Hepatic stellate cell (primary cell): ENCODE results near the gene NKAIN2.

ENCODE experiments used
- DNase-seq: peaks from one replicate; pipeline ENCODE4 v3.0.0; 2011; ENCODE audit warnings: low spot score

NKAIN2 gene

DNA sequence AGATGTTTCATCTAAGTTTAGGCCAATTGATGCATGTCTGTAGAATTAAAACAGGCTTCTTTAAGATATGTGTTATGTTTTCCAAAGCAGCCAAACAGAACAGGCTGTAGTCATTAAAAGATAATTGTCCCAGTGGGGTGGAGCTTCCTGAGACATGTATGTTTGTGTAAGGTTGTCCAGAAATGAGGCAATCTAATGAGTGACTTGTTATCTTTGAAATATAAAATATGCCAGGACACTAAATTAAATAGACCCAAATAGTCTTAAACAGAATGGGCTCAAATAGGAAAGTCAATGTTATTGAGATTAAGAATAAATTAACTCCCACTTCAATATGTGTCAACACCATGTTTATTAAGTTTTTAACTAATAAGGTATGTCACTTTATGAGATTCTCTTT lies 953.9 kb downstream of the NKAIN2 start:
- DNase-seq, result no peak

DNA sequence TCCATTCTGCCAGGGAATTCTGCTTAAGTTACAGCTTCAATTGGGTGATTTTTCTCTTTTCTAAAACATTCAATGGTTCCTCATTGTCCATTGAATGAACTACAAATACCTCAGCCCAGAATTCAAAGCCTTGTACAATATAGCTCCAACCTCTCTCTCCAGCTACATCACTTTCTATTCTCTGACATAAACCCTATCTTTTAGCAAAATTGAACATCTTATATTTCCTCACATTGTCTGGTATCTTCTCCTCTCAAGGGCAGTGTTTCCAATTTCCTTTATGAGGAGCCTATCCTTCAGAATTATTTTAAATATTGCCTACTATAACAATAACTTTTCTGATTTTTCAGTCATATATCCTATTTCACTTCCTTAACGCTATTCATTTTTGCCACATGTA lies 955.0 kb downstream of the NKAIN2 start:
- DNase-seq, result no peak

DNA sequence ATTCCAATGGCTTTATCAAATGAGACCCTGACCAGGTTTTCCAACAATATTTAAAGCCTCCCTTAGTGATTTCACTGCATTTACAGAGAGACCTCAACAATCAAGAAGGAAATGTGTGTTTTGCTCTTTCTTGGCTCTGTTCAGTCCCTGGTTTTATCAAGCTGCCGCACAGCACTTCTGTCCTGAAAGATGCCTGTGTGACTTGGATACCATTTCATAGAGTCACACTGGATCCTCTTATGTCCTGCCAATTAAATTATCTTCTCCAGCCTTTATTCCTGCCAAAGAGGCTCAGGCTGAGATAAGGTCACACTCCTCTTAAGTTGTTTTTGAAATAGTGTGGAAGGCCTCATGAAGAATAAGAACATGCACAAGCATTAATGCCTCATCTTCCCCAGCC lies 961.6 kb downstream of the NKAIN2 start:
- no peak for DNase-seq

DNA sequence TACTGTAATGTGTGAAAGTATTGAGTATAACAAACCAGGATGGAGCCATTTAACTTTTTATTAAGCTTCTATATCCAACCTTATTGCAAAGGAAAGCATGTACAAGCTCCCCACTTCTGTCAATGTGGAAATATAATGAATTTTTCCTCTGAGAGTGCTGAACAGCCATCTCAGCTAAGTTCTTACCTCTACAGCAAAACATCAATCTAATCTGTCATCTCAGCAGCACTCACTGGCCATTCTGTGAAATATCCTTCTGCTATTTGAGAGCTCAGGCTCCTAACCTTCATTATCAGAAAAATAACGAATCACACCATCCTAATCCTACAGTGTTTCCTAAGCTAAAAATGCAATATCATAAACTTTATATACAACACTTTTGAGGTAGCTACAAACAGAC lies 964.6 kb downstream of the NKAIN2 start:
- no peak for DNase-seq

DNA sequence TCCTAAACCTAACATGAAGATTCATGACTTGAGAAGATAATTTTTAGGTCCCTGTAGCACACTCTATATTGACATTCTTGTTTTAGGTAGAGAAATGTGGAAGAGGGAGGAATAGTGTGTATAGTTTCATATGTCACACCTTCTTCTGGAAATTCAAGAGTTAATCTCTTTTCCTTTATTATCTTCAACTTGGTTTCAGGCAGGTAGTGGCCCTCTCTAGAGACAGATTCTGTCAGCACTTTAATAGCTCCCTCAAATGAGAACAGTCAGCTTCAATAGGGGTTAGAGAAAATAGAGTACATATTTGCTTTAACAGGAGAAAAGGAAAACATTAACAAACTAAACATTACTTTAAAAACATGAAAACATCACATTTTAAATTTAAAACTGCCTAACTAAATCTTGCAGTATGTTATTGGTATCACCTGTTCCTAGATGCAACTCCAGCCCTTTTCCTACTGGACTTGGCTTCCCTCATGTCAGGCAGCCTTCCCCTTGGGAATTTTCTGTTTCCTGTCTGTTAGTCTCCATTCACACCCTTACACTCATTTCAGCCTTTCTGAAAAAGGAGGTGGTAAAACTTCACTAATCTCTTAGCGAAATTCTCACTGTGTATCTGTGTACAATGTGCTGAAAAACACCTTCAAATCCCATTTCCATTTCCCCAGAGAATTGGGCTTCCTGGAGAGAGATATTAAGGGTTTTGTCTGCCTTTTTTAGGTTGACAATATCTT lies 966.3 kb downstream of the NKAIN2 start:
- no peak for DNase-seq

DNA sequence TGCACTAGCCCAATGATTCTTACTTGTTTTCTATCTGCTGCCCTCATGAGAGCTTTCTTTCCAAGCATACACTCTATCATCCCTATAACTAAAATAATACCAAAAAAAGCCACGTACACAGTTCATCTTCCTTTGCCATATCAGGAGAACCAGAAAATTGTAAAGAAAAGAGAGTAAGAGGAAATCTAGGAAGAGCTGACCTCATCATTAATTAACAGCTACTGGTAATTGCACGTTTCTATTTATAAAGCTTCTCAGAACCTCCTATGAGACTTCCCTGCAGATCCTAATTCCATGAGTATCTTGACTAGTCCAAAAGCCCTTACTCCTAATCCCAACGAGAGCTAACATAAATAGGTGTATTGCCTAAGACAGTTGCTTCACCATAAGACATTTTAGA lies 967.1 kb downstream of the NKAIN2 start:
- DNase-seq, result no peak

DNA sequence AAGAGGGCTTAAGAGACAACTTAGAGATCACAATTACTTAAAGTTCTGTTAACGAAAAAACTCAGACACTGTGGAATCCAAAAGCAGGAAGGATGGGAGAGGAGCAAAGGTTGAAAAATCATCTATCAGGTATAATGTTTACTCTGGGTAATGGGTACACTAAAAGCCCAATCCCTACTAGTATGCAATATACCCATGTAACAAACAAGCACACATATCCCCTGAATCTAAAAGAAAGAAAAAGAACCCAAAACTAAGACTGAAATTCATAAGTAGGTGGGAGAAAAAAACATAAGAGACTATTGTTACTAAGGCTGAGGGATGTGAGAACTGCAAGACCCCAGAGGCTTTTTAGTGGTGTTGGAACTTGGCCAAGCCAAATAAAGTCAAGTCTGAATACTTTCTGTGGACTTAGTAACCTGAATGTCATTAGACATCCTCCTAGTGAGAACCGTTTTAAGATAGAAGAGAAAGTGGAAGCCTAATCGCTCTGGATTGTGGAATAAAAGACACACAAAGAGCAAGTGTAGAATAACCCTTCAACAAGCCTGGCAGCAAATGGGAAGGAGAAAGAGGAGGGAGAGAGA lies 969.2 kb downstream of the NKAIN2 start:
- no peak for DNase-seq

DNA sequence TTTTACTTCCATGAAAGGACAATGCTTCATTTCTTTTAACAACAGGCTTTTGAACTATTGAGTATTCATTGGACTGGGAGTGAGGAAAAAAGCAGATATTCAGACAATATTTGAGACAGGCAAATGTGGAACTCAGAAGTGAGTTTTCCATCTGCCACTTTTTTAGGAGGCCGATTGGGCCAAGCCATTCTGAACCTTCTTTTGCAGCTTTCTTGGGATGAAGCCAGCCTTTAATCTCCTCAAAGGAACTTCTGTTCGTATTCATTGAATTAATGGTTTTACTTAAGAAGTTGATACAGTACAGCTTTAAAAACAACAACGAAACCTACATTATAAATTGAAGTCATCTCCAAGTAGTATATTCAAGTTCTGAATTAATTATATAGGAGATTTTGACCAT lies 971.5 kb downstream of the NKAIN2 start:
- DNase-seq, result no peak

DNA sequence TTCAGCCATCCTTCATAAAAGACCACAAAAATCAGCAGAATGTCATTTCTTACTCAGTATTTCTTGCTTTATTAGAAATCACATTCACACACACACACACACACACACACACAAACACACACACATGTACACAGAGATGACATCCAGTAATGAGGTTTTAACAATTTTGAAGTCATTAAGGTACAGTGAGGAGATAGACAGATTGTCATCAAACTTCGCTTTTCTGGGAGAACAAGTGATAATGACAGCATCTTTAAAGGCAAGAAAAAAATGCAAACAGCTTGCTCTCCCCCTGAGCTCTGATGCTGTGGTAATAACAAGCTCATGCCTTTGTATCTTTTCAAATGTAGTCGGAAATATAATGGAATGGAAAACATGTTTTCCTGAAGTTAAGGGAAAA lies 974.2 kb downstream of the NKAIN2 start:
- no peak for DNase-seq

DNA sequence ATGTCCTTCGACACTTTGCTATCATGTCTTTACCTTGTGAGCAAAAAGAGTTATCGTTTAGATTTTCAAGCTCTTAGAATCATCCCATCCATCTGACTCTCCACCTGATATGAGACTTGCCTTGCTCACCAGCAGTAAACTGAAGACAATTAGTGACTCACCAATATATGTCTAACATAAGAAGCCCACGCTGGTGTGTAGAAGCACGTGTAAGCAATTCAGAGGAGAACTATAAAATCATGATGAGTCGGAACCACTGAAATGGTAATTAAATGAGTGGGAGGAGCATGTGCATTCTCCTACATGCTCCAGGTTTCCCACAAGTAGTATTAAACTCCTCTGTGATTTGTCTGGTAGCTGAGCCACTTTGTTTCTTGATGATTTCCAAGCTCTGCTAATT lies 977.0 kb downstream of the NKAIN2 start:
- no peak for DNase-seq

DNA sequence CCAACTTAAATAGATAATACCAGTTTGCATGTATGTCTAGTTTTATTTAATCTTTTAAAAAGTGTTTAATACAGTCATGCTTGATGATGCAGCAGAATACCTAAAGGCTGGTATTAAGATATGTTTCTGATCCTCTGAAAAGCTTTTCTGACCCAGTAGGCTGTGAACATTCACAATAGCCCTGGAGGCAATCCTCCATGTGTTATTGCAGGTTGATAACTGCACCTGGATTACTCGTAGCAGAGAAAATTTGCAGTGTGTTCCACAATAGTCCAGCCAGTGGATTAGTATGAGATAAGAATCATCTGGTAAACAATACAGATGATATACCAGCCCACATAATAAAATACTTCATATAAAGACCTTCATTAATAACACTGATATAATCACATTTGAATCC lies 979.7 kb downstream of the NKAIN2 start:
- DNase-seq, result no peak

DNA sequence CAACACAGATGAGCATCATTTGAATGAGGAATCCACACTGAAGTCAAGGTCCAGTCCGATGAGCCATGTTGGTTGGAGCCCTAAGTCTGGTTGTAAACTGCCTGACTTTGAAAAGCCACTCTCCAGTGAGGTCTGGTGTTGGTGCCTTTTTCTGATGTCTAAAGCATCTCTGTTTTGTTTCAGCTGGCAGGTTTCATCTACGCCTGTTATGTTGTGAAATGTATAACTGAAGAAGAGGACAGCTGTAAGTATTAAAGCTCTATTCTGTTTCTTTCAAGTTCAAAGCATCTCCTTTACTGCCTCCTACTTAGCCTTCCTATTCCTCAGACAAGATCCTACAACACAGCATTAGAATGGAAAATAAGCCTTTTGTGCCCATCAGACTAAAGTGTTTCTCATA lies 987.5 kb downstream of the NKAIN2 start:
- DNase-seq, result no peak

DNA sequence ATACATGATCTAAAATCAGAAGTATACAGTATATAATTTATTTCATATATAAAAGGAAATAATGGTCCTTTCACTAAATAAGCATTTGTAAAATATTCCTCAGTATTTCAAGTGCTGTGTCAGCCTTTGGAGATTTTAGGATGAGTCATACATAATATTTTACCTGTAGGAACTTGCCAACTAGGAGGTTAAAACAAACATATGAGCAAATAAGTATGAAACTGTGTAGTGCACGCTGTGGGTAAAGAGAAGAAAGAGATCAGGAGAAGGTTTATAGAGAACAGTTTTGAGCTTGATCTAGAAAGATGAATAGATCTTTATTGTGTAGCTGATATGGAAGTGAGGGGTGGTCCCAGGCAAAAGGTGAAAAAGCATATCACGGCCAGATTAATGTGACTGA lies 988.7 kb downstream of the NKAIN2 start:
- no peak for DNase-seq

DNA sequence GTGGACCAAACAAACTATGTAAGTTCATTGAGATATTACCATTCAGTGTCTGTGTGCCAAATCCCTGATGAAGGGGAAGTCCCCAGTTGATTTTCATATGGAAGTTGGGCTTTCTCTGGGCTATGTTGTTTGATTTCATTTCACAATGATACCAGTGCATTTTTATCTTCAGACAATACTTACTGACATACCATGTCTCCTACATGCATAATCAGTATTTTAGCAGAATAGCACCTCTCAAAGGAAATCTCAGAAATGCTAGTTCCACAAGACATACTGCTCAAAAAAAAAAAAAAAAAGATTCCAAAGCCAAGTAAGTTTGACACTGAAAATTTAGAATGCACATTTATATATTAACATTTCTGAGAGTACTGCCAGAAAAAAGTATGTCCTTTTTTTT lies 989.7 kb downstream of the NKAIN2 start:
- DNase-seq, result no peak

DNA sequence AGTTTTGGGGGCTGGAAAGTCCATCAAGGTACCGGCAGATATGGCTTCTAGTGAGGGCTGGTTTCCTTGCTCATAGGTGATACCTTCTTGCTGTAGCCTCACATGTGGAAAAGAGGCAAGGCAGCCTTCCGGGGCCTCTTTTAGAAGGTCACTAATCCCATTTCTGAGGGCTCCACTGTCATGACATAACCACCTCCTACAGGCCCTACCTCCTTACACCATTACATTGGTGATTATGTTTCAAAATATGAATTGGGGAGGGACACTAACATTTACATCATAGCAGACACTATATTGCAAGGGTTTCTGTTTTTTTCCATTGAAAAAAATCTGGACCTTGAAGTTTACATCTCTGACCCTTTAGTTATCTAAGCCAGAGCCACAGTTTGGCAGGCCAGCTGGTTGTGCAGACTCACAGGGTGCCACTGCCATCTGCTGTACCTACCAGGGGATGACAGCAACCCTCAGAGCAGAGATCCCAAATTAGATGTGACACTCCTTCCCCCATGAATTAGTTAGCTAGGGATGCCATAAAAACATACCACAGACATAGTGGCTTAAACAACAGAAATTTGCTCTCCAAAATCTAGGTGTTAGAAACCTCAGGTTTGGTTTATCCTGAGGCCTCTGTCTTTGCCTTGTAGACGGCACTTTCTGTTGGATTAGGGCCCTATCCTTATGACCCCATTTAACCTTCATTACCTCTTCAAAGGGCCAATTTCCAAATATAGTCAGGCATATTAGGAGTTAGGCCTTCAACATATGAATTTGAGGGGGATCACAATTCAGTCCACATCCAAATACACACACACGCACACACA lies 992.2 kb downstream of the NKAIN2 start:
- peak; percentile 13 for DNase-seq

DNA sequence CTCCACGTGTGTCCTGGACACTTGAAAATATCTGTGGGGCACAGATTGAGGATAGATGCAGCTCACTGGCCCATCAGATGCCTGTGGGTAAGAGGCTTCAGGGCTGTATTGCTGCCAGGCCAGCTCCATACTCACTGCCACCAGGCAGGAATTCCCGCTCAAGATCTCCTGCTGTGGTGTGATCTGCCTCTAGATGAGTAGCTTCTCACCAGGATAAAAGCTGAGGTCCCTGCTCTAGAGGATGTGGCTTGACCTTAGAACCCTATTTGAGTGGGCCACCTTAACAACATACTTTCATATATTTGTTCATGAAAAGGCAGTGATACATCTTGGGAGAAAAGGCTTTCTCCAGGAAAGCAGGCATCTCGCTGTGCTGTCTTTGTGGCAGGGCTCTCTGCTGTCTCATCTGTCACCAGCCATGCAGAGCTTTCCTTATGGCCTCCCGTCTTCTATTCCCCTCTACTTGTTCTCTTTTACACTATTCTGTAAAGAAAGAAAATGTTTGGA lies 992.9 kb downstream of the NKAIN2 start:
- no peak for DNase-seq

DNA sequence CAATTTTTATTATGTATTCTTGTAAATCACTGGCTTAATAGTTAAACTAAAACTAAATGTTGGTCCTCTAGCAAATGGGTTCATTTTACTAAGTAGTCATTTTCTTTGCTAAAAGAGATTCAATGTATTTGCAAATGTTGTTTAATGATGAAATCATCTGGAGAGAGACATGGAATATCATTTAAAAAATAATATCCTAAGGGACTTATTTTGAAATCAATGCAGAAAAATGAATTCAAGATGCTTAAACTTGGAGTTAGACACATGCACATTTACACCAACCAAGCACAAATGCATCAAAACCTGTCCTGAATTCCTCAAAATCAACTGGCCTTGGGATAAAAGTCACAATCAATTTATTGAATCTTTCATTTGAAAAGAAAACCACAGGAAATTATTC lies 993.6 kb downstream of the NKAIN2 start:
- no peak for DNase-seq

DNA sequence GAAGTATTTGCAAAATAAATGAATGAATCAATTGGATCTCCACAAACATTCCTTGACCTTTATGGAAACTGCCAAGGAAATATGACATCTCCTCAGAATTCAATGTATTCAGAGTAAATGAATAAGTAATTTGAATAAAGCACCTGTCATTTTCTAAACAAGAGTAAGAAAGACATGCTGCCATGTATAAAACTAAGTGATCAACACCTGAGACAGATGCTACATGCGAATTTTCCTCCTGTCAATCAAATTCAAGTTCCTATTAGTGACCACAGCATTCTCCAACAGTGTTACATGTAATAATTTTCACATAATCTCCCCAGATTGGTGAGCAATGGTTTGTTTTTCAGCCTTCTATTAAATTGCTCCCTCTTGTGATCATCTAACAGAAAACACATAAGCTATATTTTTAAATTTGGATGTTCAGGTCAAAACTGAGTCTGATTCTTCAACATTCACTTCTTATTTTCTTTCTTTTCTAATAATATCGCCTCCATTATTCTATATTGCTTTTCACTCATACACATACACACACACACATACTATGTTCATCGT lies 995.4 kb downstream of the NKAIN2 start:
- no peak for DNase-seq

DNA sequence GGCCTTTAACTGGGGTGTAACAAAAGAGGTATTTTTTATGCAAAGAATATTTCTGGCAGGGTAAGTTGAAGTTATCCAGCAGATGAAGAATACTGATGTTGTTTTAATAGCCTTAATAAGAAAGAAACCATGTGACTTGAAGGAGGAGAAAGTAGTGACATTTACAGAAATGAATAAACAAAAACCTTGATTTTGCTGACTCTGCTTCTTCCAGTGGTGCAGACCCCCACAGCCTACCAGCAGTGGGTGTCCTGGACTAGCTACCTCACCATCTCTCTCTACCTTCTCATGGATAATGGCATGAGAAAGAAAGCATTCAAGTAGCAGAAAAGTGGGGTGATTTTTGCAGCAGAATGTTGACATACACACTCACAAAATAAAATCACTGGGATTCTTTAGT lies 996.0 kb downstream of the NKAIN2 start:
- no peak for DNase-seq

DNA sequence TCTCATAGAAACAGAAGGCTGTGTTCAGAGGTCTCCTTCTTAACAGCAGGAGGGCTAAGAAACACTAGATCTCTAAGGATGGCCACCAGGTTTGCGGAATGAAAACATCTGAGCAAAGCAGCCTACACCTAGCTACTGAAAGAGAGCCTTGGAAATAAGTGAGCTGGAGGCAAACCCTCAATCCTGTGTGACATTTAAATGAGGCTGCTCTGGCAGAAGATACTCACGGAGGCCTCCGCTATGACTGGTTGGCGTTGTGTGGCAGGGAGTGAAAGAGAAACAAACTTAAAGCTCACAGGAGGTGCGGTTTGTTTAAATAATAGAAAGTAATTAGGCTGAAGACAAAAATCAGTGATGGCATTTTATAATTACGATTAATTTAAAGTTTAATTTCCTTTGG lies 996.6 kb downstream of the NKAIN2 start:
- no peak for DNase-seq

DNA sequence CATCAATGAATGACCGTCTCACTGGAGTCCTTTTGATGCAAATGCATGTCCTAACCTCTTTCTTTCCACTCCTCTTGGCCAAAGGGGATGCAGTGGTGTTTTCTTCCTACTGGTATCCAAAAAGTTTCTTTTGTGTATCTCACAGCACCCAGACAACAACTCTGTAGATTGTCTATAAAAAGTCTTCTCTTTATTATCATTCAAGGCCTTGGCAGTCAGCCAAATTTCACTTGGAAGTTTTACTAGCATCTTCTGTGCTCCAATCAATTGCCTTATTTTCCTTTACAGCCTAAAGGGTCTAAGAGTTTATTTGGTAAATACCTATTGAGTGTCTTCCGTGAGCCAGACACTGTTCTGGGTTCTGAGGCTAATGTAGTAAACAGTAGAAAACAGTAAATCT lies 1008.4 kb downstream of the NKAIN2 start:
- DNase-seq, result no peak

DNA sequence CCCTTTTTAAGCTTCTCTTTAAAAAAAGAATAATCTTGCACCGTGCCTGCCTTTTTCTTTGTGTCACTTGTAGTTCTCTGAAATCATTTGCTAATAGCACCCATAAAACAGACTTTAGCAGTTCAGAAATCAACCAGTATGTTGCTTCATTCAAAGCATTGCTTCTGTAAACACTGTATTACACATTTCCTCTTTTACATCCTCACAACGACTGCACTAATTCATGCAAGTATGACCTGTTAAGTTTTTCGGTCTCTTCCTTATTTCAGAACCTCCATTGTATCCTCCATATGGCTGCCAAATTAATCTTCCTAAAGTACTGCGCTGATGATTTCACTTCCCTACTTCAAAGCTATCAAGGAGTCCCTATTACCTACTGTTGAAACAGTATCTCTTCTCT lies 1015.7 kb downstream of the NKAIN2 start:
- DNase-seq, result no peak

DNA sequence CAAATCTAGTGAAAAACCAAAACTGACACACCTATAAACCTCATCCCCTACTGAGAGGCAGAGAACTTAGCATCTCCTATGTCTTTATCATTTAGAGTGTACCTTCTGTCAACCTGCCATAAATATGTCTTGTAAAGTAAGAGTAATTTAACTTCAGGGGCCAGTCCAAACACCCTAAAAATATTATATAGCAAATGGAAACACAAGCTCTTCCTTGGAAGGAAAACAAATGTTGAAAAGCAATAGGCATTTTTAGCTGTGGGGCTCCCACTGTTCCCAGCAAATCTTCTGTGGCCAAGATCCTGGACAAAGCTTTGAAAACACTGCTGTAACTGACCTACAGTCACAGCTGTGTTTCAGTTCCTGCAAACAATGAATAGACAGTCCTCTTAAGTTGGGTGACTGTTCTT lies 1018.5 kb downstream of the NKAIN2 start:
- DNase-seq, result no peak
